ENCODE results near the gene BACH2. TPM values are rescaled to one million over a fixed set of nuclear protein-coding genes. Genes with fewer than 3 reads are reported as not detected.

The BACH2 gene
- total and polyA plus RNA-seq, 10 of the 15 experiments (the other 5 are each of a cell fraction or from before 2014, with no cell fraction given), result 0.03 to 0.28 (median 0.04) TPM; not detected in 3

- Histone ChIP-seq H3K9ac (ENCODE audit: control insufficient read depth, insufficient read depth, low read length) (no peak overlapping the region), H3K4me3 (no peak overlapping the region), H2AFZ (ENCODE audit: control insufficient read depth, low read depth, low read length) (no peak overlapping the region), H3K27me3 (replicated peaks in 1 of 2; ENCODE audit: control insufficient read depth in 2 of 2, insufficient read depth in 2 of 2, low read length in 1 of 2) (peaks cover 0 to 6% of the 10 kb centered on the region in 2 experiments; a peak in 2 of 4 replicates), H3K4me1 (ENCODE audit: control insufficient read depth, insufficient read depth, low read length) (no peaks in the 10 kb centered on the region), H3K9me3 (replicated peaks; ENCODE audit: control insufficient read depth, insufficient read depth, low read length) (no peaks in the 10 kb centered on the region; the same call in 2 of the 3 replicates), H3K79me2 (ENCODE audit: control insufficient read depth, insufficient read depth, low read length) (no peaks in the 10 kb centered on the region), H3K36me3 (ENCODE audit: control insufficient read depth in 2 of 2, insufficient read depth in 2 of 2, low read length in 1 of 2) (no peaks in the 10 kb centered on the region), H3K4me2 (ENCODE audit: control insufficient read depth, insufficient read depth) (no peak overlapping the region), H4K20me1 (ENCODE audit: control insufficient read depth, insufficient read depth) (no peaks in the 10 kb centered on the region), H3K27ac (ENCODE audit: control insufficient read depth, insufficient read depth) (no peak overlapping the region)
- ChIA-PET POLR2A (no interaction called here), SMC1A (ENCODE audit: uncharacterized antibody, unreplicated experiment) (no interaction called here), RAD21 (ENCODE audit: unreplicated experiment) (interaction anchor here (0.6 kb wide), 1 partner anchor 116 kb away, joined by 3 read pairs; no protein-coding TSS in a partner anchor), CTCF (no interaction called here)
- BruUV-seq (replicated peaks), result no TSS peak
- DNase-seq (ENCODE audit: low read depth, low spot score) (no peak), FAIRE-seq (no peak), ATAC-seq (no peak)
- intact Hi-C loops (cut with micrococcal nuclease; ENCODE audit: unreplicated experiment) (no loop called here), in situ Hi-C loops (cut with MboI) (no loop called here)
- 24% methylated on average over 6 of the region's 6 CpGs for WGBS (ENCODE audit: insufficient coverage, insufficient replicate concordance, low lambda C conversion rate, missing lambda C conversion rate)
- TF ChIP-seq NFXL1 (IDR thresholded peaks at IDR 0.05; ENCODE audit: borderline replicate concordance) (no peak), CEBPB (IDR thresholded peaks at IDR 0.05; ENCODE audit: borderline replicate concordance in 1 of 2, low read depth in 2 of 2, low read length in 2 of 2) (no peak), ATF7 (IDR thresholded peaks at IDR 0.05; ENCODE audit: low read depth) (no peak), PAX5 (IDR thresholded peaks at IDR 0.05; ENCODE audit: borderline replicate concordance, low read depth, low read length) (no peak), RELA (IDR thresholded peaks at IDR 0.05; ENCODE audit: borderline replicate concordance, partially characterized antibody) (no peak), CBX5 (IDR thresholded peaks at IDR 0.05; ENCODE audit: low read depth) (no peak), RUNX3 (IDR thresholded peaks at IDR 0.05; ENCODE audit: low read length) (no peak), FOXK2 (IDR thresholded peaks at IDR 0.05) (no peak), JUNB (IDR thresholded peaks at IDR 0.05) (no peak), SREBF1 (IDR thresholded peaks at IDR 0.05; ENCODE audit: low read length) (no peak)
- TF ChIP-seq, protein P1, sequence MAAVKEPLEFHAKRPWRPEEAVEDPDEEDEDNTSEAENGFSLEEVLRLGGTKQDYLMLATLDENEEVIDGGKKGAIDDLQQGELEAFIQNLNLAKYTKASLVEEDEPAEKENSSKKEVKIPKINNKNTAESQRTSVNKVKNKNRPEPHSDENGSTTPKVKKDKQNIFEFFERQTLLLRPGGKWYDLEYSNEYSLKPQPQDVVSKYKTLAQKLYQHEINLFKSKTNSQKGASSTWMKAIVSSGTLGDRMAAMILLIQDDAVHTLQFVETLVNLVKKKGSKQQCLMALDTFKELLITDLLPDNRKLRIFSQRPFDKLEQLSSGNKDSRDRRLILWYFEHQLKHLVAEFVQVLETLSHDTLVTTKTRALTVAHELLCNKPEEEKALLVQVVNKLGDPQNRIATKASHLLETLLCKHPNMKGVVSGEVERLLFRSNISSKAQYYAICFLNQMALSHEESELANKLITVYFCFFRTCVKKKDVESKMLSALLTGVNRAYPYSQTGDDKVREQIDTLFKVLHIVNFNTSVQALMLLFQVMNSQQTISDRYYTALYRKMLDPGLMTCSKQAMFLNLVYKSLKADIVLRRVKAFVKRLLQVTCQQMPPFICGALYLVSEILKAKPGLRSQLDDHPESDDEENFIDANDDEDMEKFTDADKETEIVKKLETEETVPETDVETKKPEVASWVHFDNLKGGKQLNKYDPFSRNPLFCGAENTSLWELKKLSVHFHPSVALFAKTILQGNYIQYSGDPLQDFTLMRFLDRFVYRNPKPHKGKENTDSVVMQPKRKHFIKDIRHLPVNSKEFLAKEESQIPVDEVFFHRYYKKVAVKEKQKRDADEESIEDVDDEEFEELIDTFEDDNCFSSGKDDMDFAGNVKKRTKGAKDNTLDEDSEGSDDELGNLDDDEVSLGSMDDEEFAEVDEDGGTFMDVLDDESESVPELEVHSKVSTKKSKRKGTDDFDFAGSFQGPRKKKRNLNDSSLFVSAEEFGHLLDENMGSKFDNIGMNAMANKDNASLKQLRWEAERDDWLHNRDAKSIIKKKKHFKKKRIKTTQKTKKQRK (IDR thresholded peaks at IDR 0.05; ENCODE audit: low read depth, low read length), result no peak
- TF ChIP-seq, protein P2, sequence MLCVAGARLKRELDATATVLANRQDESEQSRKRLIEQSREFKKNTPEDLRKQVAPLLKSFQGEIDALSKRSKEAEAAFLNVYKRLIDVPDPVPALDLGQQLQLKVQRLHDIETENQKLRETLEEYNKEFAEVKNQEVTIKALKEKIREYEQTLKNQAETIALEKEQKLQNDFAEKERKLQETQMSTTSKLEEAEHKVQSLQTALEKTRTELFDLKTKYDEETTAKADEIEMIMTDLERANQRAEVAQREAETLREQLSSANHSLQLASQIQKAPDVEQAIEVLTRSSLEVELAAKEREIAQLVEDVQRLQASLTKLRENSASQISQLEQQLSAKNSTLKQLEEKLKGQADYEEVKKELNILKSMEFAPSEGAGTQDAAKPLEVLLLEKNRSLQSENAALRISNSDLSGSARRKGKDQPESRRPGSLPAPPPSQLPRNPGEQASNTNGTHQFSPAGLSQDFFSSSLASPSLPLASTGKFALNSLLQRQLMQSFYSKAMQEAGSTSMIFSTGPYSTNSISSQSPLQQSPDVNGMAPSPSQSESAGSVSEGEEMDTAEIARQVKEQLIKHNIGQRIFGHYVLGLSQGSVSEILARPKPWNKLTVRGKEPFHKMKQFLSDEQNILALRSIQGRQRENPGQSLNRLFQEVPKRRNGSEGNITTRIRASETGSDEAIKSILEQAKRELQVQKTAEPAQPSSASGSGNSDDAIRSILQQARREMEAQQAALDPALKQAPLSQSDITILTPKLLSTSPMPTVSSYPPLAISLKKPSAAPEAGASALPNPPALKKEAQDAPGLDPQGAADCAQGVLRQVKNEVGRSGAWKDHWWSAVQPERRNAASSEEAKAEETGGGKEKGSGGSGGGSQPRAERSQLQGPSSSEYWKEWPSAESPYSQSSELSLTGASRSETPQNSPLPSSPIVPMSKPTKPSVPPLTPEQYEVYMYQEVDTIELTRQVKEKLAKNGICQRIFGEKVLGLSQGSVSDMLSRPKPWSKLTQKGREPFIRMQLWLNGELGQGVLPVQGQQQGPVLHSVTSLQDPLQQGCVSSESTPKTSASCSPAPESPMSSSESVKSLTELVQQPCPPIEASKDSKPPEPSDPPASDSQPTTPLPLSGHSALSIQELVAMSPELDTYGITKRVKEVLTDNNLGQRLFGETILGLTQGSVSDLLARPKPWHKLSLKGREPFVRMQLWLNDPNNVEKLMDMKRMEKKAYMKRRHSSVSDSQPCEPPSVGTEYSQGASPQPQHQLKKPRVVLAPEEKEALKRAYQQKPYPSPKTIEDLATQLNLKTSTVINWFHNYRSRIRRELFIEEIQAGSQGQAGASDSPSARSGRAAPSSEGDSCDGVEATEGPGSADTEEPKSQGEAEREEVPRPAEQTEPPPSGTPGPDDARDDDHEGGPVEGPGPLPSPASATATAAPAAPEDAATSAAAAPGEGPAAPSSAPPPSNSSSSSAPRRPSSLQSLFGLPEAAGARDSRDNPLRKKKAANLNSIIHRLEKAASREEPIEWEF (IDR thresholded peaks at IDR 0.05; ENCODE audit: insufficient replicate concordance, low read depth, low read length), result no peak
Observed at GRCh38 chr6:90266905-90267621, 29.6 kb downstream of the BACH2 start.
